ENCODE data around the gene PRG2. TPM values are rescaled to one million over a fixed set of nuclear protein-coding genes. Genes with fewer than 3 reads are reported as not detected.

Gene PRG2
- total and polyA plus RNA-seq, 2 of the 4 experiments (the other 2 are of a cell fraction), result not detected

DNA sequence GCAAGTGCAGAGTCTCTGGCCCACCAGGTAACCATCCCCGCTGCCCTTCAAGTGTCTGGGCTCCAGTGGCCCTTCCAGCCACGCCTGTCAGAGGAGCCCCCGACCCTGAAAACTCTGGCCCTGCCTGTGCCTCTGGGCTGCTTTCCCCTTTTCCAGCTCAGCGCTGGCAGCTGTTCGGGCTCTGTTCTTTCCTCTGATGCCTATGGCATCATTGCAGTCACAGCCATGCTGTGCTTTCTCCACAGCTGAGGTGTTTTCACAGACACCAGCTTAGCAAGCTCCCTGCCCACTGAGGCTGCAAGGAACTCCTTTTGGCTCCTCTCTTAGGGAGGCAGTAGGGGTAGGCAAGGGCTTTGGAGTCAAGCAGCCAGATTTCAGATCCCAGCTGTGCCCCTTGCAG is 31.1 kb downstream of the PRG2 start:
- Histone ChIP-seq H4K5ac (ENCODE audit: low read depth, low read length) (no peak overlapping the region), H2BK5ac (ENCODE audit: low read depth, low read length, poor library complexity, severe bottlenecking) (no peak overlapping the region), H3K18ac (ENCODE audit: low read depth, low read length) (no peak overlapping the region), H2AK5ac (ENCODE audit: low read depth, low read length) (no peak overlapping the region), H3K14ac (replicated peaks; ENCODE audit: low read depth, low read length) (no peak overlapping the region), H2AK9ac (replicated peaks; ENCODE audit: low read depth, low read length, poor library complexity) (no peak overlapping the region), H4K20me1 (ENCODE audit: insufficient read depth, low read length) (no peaks in the 10 kb centered on the region), H2AFZ (replicated peaks; ENCODE audit: low read length, poor library complexity) (no peak overlapping the region), H3K23ac (ENCODE audit: low read depth, low read length) (no peak overlapping the region), H3K36me3 (ENCODE audit: control insufficient read depth, insufficient read depth, low read length) (no peaks in the 10 kb centered on the region), H3K4me1 (ENCODE audit: control insufficient read depth, insufficient read depth, low read length) (no peaks in the 10 kb centered on the region), H3K4ac (ENCODE audit: low read depth, low read length) (no peak overlapping the region), H3K27me3 (ENCODE audit: control insufficient read depth, insufficient read depth, low read length) (peaks cover 39% of the 10 kb centered on the region), H3K9me1 (ENCODE audit: insufficient read depth, low read length) (no peaks in the 10 kb centered on the region), H3K9me3 (ENCODE audit: control insufficient read depth, insufficient read depth, low read length) (peaks cover 3% of the 10 kb centered on the region; the same call in 1 of the 2 replicates), H2BK20ac (ENCODE audit: low read depth, low read length) (no peak overlapping the region), H2BK120ac (ENCODE audit: low read depth, low read length) (no peak overlapping the region), H4K8ac (ENCODE audit: low read depth in 2 of 2, low read length in 2 of 2) (no peak overlapping the region), H3K9ac (ENCODE audit: low read depth, low read length) (no peak overlapping the region), H2BK15ac (ENCODE audit: low read depth, low read length) (no peak overlapping the region), H3K79me1 (ENCODE audit: low read depth in 1 of 2, low read length in 2 of 2) (no peaks in the 10 kb centered on the region), H3K4me2 (ENCODE audit: low read depth, low read length) (no peak overlapping the region), H3K56ac (ENCODE audit: extremely low read depth, insufficient read depth, low read length) (no peak overlapping the region), H3K27ac (ENCODE audit: insufficient read depth, low read length) (no peak overlapping the region), H3K4me3 (ENCODE audit: insufficient read depth, low read depth, low read length) (no peak overlapping the region), H4K91ac (ENCODE audit: insufficient read depth, low read depth, low read length) (no peak overlapping the region)
- BruUV-seq (replicated peaks), result no TSS peak
- CTCF ChIA-PET, result no interaction called here
- 69% methylated on average over 4 of the region's 5 CpGs; no CpG with 5 or more reads in 1 of the 2 experiments for WGBS, 2 experiments (ENCODE audit: extremely low coverage in 2 of 2, insufficient read length in 1 of 2)
- intact Hi-C loops (cut with micrococcal nuclease), result no loop called here
- ATAC-seq (ENCODE audit: low read depth), result no peak
- dilution Hi-C loops (cut with HindIII; ENCODE audit: low sequenced_read_pairs, unreplicated experiment), result no loop called here
- no peak for DNase-seq
- POLR2A ChIA-PET (ENCODE audit: unreplicated experiment), result no interaction called here
- TF ChIP-seq NFE2L2 (IDR thresholded peaks at IDR 0.05; ENCODE audit: low read depth, low read length) (no peak), RAD21 (IDR thresholded peaks at IDR 0.05; ENCODE audit: low read length) (no peak), MAFK (IDR thresholded peaks at IDR 0.05; ENCODE audit: low read depth, low read length) (no peak), POLR2A (IDR thresholded peaks at IDR 0.05; ENCODE audit: low read depth, low read length) (no peak), SMC3 (IDR thresholded peaks at IDR 0.05; ENCODE audit: low read depth, low read length) (no peak), CEBPB (IDR thresholded peaks at IDR 0.05; ENCODE audit: low read depth, low read length) (no peak), RFX5 (IDR thresholded peaks at IDR 0.05; ENCODE audit: low read depth, low read length) (no peak), BHLHE40 (IDR thresholded peaks at IDR 0.05; ENCODE audit: low read depth, low read length) (no peak), MAZ (IDR thresholded peaks at IDR 0.05; ENCODE audit: borderline replicate concordance, low read depth, low read length) (no peak), ELK1 (IDR thresholded peaks at IDR 0.05; ENCODE audit: borderline replicate concordance, low read depth, low read length) (no peak), MXI1 (IDR thresholded peaks at IDR 0.05; ENCODE audit: borderline replicate concordance, low read depth, low read length) (no peak), CHD1 (IDR thresholded peaks at IDR 0.05; ENCODE audit: low read depth, low read length) (no peak), CTCF (conservative IDR thresholded peaks at IDR 0.05; ENCODE audit: low read depth, low read length) (no peak), FOS (IDR thresholded peaks at IDR 0.05; ENCODE audit: low read depth, low read length) (no peak), RCOR1 (IDR thresholded peaks at IDR 0.05; ENCODE audit: insufficient replicate concordance, low read length) (no peak)
- TF ChIP-seq, protein P1, sequence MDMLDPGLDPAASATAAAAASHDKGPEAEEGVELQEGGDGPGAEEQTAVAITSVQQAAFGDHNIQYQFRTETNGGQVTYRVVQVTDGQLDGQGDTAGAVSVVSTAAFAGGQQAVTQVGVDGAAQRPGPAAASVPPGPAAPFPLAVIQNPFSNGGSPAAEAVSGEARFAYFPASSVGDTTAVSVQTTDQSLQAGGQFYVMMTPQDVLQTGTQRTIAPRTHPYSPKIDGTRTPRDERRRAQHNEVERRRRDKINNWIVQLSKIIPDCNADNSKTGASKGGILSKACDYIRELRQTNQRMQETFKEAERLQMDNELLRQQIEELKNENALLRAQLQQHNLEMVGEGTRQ (IDR thresholded peaks at IDR 0.05; ENCODE audit: low read depth, low read length), result no peak
- in situ Hi-C loops (cut with MboI; ENCODE audit: low sequenced_read_pairs), result loop anchor here (25.0 kb wide), 1 partner anchor 522 kb away; no protein-coding TSS in a partner anchor
